HPDE6-E6E7 (cell line): ENCODE results near the gene TMPRSS7.

Experiments used
- DNase-seq: peaks from one replicate; pipeline ENCODE4 v3.0.0; 2011; ENCODE audit warnings: missing footprints; ENCODE audit errors: extremely low spot score

Gene TMPRSS7

GRCh38 chr3:112127522-112128494 is 93.3 kb downstream of the TMPRSS7 start:
- no peak for DNase-seq

GRCh38 chr3:112128843-112129727 is 94.5 kb downstream of the TMPRSS7 start:
- DNase-seq: no peak

- no peak for DNase-seq
These were observed 95.5 kb downstream of the TMPRSS7 start for GRCh38 chr3:112129925-112130637.

GRCh38 chr3:112130638-112130993 is 96.1 kb downstream of the TMPRSS7 start:
- DNase-seq: no peak
